C4-2B (cell line): ENCODE data around the gene SSH3.

Experiments used
- H3K27ac ChIP-seq: fragments of 450-650 bp; 2 replicates; pipeline ENCODE4 v1.5.1; 2017
- ZFX ChIP-seq: fragments of 450-650 bp; IDR thresholded peaks from 2 replicates; pipeline ENCODE4 v1.6.1; 2017
- TF ChIP-seq, protein P1 (sequence below): fragments of 450-650 bp; conservative IDR thresholded peaks from 2 replicates; pipeline ENCODE4 v1.5.1; 2017; ENCODE audit warnings: mild to moderate bottlenecking

The SSH3 gene

GRCh38 chr11:67280788-67281551 lies 22.4 kb upstream of the SSH3 start:
- TF ChIP-seq ZFX, result no peak
- TF ChIP-seq, protein P1, sequence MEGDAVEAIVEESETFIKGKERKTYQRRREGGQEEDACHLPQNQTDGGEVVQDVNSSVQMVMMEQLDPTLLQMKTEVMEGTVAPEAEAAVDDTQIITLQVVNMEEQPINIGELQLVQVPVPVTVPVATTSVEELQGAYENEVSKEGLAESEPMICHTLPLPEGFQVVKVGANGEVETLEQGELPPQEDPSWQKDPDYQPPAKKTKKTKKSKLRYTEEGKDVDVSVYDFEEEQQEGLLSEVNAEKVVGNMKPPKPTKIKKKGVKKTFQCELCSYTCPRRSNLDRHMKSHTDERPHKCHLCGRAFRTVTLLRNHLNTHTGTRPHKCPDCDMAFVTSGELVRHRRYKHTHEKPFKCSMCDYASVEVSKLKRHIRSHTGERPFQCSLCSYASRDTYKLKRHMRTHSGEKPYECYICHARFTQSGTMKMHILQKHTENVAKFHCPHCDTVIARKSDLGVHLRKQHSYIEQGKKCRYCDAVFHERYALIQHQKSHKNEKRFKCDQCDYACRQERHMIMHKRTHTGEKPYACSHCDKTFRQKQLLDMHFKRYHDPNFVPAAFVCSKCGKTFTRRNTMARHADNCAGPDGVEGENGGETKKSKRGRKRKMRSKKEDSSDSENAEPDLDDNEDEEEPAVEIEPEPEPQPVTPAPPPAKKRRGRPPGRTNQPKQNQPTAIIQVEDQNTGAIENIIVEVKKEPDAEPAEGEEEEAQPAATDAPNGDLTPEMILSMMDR, result no peak
- no peak overlapping the region for H3K27ac ChIP-seq

- H3K27ac ChIP-seq, result no peak overlapping the region
- TF ChIP-seq ZFX, result no peak
- TF ChIP-seq, protein P1, result no peak
Measured at GRCh38 chr11:67281552-67282150, 21.7 kb upstream of the SSH3 start.

DNA sequence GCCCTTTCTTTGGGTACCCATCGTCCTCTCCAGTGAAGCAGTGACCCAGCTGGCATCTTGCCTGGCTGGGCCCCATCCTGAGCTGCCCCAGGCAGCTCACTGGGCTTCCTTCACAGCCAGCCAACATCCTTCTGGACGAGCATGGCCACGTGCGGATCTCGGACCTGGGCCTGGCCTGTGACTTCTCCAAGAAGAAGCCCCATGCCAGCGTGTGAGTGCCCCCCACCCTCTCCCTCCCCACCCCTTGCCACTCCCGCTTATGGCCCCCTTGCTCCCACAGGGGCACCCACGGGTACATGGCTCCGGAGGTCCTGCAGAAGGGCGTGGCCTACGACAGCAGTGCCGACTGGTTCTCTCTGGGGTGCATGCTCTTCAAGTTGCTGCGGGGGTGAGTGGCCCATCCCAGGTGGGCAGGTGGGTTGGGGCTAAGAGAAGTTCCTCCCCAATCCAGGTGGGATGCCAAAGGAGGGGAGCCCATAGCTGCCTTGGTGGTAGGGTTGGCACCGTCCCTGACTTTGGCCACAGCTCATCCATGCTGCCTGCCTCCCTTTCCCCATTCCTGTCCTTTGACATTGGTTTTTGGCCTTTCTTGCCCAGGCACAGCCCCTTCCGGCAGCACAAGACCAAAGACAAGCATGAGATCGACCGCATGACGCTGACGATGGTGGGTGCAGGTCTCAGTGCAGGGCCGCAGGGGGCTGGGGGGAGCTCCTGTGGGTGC lies 21.0 kb upstream of the SSH3 start:
- TF ChIP-seq ZFX, result no peak
- TF ChIP-seq, protein P1, result no peak
- H3K27ac ChIP-seq, result no peak overlapping the region

- no peak overlapping the region for H3K27ac ChIP-seq
- no peak for TF ChIP-seq ZFX
- TF ChIP-seq, protein P1, result no peak
Measured at GRCh38 chr11:67282876-67283371, 20.4 kb upstream of the SSH3 start.

DNA sequence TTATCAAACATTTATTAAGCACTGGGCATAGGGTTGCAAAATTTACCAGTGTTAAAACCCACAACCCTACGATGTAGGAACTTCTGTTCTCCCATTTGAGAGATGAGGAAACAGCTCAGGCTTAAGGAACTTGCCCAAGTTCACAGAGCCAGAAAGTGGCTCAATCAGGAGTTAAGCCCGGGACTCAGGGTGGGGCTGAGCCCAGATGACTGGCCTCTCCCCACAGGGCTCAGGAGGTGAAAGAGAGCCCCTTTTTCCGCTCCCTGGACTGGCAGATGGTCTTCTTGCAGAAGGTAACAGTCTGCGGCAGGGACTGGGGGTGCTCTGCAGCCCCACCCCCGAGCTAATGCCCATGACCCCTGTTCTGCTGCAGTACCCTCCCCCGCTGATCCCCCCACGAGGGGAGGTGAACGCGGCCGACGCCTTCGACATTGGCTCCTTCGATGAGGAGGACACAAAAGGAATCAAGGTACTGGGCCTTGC lies 19.8 kb upstream of the SSH3 start:
- H3K27ac ChIP-seq, result no peak overlapping the region
- no peak for TF ChIP-seq ZFX
- TF ChIP-seq, protein P1, result no peak

- no peak for TF ChIP-seq ZFX
- TF ChIP-seq, protein P1, result no peak
- no peak overlapping the region for H3K27ac ChIP-seq
Measured at GRCh38 chr11:67284811-67285540, 18.4 kb upstream of the SSH3 start.
